GM12872 (cell line): Measurements from ENCODE around the gene HAUS5.

Source experiments
- TF ChIP-seq, protein P1 (sequence below): IDR thresholded peaks from 3 replicates; pipeline ENCODE4 v1.5.1; 2011; ENCODE audit warnings: low read depth, mild to moderate bottlenecking, low read length, moderate library complexity; ENCODE audit not compliant: insufficient read depth

Gene HAUS5

DNA sequence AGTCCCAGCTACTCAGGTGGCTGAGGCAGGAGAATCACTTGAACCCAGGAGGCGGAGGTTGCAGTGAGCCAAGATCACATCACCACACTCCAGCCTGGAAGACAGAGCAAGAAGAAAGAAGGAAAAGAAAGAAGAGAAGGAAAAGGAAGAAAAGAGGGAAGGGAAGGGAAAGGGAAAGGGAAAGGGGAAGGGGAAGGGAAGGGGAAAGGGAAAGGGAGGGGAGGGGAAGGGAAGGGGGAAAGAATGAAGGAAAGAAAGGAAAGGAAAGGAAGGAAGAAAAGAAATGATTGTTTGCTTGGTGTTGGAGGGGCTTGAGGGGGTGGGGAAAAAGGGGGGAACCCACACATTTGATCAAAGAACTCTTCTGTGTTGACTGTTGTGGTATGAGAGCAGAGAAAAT, 16.6 kb upstream of the HAUS5 start:
- TF ChIP-seq, protein P1, sequence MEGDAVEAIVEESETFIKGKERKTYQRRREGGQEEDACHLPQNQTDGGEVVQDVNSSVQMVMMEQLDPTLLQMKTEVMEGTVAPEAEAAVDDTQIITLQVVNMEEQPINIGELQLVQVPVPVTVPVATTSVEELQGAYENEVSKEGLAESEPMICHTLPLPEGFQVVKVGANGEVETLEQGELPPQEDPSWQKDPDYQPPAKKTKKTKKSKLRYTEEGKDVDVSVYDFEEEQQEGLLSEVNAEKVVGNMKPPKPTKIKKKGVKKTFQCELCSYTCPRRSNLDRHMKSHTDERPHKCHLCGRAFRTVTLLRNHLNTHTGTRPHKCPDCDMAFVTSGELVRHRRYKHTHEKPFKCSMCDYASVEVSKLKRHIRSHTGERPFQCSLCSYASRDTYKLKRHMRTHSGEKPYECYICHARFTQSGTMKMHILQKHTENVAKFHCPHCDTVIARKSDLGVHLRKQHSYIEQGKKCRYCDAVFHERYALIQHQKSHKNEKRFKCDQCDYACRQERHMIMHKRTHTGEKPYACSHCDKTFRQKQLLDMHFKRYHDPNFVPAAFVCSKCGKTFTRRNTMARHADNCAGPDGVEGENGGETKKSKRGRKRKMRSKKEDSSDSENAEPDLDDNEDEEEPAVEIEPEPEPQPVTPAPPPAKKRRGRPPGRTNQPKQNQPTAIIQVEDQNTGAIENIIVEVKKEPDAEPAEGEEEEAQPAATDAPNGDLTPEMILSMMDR = no peak

DNA sequence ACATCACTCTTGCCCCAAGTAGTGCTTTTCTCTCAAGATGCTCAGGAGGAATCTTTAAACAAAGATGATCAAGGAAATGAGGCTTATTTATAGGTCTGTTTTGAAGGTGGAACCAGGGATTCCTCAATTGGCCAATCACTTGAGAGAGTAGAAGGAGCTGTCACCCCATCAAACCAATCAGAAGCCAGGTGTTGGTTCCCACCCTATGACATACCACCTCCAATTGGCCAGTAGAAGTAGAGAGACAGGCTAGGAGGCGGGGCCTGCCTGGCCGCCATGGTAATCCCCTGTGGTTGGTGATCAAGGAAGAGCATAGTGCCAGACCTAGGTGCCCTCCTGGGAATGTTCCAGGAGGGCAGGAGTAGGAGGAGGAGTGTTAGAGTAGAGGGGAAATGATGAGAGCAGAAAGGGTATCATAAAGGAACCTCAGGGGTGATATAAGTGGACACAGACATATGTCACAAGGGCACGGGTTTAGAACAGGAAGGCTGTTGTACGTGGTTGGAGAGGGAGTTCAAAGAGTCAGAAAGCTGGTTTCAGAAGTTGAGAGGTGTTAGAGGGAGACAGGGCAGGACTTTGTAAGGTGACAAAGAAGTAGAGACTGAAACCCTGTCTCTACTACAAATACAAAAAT, 16.1 kb upstream of the HAUS5 start:
- TF ChIP-seq, protein P1 = no peak

DNA sequence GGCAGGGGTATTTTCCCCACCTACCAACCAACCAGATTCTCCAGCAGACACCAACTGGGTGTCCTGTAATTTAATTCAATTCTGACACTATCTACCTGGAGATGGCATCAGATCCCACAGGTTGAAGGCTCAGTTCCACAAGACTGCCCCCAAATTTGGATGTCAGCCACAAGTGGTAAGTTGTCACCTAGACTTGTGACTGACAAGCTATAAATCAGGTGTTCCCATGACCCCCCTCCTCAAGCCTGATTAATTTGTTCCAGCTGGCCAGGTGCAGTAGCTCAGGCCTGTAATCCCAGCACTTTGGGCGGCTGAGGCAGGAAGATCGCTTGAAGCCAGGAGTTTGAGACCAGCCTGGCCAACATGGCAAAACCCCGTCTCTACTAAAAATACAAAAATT, 10.6 kb upstream of the HAUS5 start:
- TF ChIP-seq, protein P1 = no peak

DNA sequence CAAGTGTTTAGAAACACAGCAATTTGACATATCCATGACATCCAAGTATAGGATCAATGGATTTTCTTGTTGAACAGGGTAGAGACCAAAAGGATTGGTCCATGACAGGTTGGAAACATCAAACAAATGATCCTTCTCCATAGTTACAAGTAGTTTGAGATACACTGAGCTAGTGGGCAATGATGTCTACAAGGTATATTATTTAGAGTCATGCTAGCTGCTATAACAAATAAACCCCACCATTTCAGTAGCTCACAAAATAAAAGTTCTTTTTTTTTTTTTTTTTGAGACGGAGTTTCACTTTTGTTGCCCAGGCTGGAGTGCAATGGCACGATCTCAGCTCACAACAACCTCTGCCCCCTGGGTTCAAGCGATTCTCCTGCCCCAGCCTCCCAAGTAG, 4.9 kb upstream of the HAUS5 start:
- TF ChIP-seq, protein P1 = no peak

DNA sequence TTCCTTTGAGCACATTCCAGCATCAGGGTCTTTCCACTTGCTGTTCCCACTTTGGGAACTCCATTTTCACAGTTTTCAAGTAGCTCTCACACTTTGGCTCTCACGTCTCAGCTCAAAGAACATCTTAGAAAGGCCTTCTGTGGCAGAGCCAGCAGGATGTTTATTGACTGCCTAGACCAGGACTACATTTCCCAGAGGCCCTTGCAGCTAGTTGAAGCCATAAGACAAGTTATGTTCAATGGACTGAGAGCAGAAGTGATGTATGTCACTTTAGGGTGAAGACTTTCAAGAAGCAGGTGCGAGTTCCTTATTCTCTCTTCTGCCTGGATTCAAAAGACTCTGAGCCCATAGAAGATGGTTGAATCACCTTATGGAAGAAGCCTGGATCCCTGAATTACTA, 4.3 kb upstream of the HAUS5 start:
- TF ChIP-seq, protein P1 = no peak

DNA sequence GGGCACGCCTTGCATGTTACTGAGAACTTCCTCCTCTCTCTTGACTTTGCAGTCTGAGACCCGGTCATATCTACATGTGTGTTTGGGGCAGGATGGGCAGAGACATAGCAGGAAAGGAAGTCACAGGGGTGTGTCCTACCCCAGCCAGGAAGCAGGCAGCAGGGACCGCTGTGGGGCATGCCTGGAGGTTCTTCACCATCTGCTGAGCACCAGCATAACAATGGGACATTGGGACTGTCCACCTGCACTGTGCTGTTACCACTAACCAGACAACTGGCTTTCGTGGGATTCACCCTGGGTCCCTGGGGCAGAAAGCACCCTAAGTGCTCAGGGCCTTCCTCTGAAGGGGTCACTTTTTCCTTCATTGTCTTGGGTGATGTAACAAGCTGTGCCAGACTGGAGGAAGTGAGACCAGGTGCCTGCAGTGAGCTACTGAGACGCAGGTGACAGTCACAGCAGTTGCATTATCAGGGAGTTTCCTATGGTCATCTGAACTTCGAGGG, 2.6 kb upstream of the HAUS5 start:
- TF ChIP-seq, protein P1 = no peak

DNA sequence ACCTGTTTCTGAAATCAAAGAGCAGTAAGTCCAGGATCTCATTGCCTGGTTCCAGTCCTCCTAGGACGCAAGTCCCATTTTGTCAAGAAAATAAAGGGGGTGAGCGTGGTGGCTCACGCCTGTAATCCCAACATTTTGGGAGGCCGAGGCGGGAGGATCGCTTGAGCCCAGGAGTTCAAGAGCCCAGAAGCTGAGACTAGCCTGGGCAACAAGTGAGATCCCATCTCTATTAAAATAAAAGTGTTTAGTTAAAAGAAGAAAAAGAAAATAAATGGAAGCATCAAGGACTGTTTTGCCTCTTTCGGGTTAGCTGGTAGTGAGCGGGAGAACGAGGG, 344 bp upstream of the HAUS5 start:
- TF ChIP-seq, protein P1 = no peak
